Stimulated activated naive CD8-positive, alpha-beta T cell treated with anti-CD3 and anti-CD28 coated beads, Interleukin-15, amount 100 ng/mL, for 72 hours (primary cell): ENCODE measurements around the gene TBXA2R.

Source experiments
- ATAC-seq: fragments of 150-1000 bp; cut with Tn5 transposase; 2 replicates; pipeline ENCODE4 v1.10.0; 2021; ENCODE audit warnings: mild to moderate bottlenecking, moderate library complexity
- DNase-seq, 2 donors: peaks; one replicate each; pipeline ENCODE4 v3.0.0; 2021 to 2022
- H3K27ac Mint-ChIP-seq, 2 donors: one replicate each; pipeline ENCODE4 v1.8.0; 2022; ENCODE audit warnings: mild to moderate bottlenecking in 2 of 2, mixed read lengths in 2 of 2, moderate library complexity in 2 of 2
- H3K27me3 Mint-ChIP-seq: one replicate; pipeline ENCODE4 v1.8.0; 2022; ENCODE audit warnings: mixed read lengths
- H3K4me1 Mint-ChIP-seq: one replicate; pipeline ENCODE4 v1.8.0; 2022; ENCODE audit warnings: mild to moderate bottlenecking, mixed read lengths
- H3K4me3 Mint-ChIP-seq, 2 donors: one replicate each; pipeline ENCODE4 v1.8.0; 2022; ENCODE audit warnings: mild to moderate bottlenecking in 2 of 2, mixed read lengths in 2 of 2, moderate library complexity in 1 of 2
- H3K9me3 Mint-ChIP-seq, 2 donors: one replicate each; pipeline ENCODE4 v1.8.0; 2022; ENCODE audit warnings: mixed read lengths in 2 of 2

Gene TBXA2R

GRCh38 chr19:3548606-3549005 is 58.1 kb downstream of the TBXA2R start:
- H3K4me3 Mint-ChIP-seq: no peak overlapping the region
- H3K4me1 Mint-ChIP-seq: peaks cover 63% of the 10 kb centered on the region
- ATAC-seq (no peak), DNase-seq (no peak)
- no peaks in the 10 kb centered on the region for H3K27me3 Mint-ChIP-seq
- no peak overlapping the region for H3K27ac Mint-ChIP-seq
- no peaks in the 10 kb centered on the region for H3K9me3 Mint-ChIP-seq

- H3K27ac Mint-ChIP-seq: no peak overlapping the region
- no peak overlapping the region for H3K4me3 Mint-ChIP-seq
- DNase-seq (no peak), ATAC-seq (no peak)
- peaks cover 55% of the 10 kb centered on the region for H3K4me1 Mint-ChIP-seq
- no peaks in the 10 kb centered on the region for H3K9me3 Mint-ChIP-seq
- H3K27me3 Mint-ChIP-seq: no peaks in the 10 kb centered on the region
Measured at GRCh38 chr19:3547767-3548282, 58.9 kb downstream of the TBXA2R start.

GRCh38 chr19:3547301-3547731 is 59.4 kb downstream of the TBXA2R start:
- Mint-ChIP-seq H3K27me3 (no peaks in the 10 kb centered on the region), H3K9me3 (no peaks in the 10 kb centered on the region), H3K27ac (peak overlapping the region in 1 of 2 donors; percentile 83), H3K4me1 (peaks cover 50% of the 10 kb centered on the region), H3K4me3 (no peak overlapping the region)
- peak; percentile 32 for ATAC-seq
- DNase-seq: peak in 1 of 2 donors; percentile 48

GRCh38 chr19:3546119-3546518 is 60.6 kb downstream of the TBXA2R start:
- Mint-ChIP-seq H3K27ac (peak overlapping the region in 1 of 2 donors; percentile 12), H3K4me3 (no peak overlapping the region), H3K27me3 (no peaks in the 10 kb centered on the region), H3K9me3 (no peaks in the 10 kb centered on the region), H3K4me1 (peaks cover 38% of the 10 kb centered on the region)
- ATAC-seq (no peak), DNase-seq (no peak)

- ATAC-seq: no peak
- no peak for DNase-seq
- Mint-ChIP-seq H3K27ac (peak overlapping the region in 1 of 2 donors; percentile 95), H3K4me1 (peaks cover 34% of the 10 kb centered on the region), H3K4me3 (no peak overlapping the region), H3K9me3 (no peaks in the 10 kb centered on the region), H3K27me3 (no peaks in the 10 kb centered on the region)
Measured at GRCh38 chr19:3545669-3546034, 61.0 kb downstream of the TBXA2R start.

GRCh38 chr19:3544742-3545668 is 61.7 kb downstream of the TBXA2R start:
- Mint-ChIP-seq H3K4me1 (peaks cover 33% of the 10 kb centered on the region), H3K9me3 (no peaks in the 10 kb centered on the region), H3K27me3 (no peaks in the 10 kb centered on the region), H3K4me3 (no peak overlapping the region), H3K27ac (peak overlapping the region in 1 of 2 donors; percentile 82)
- ATAC-seq: peak; percentile 68
- DNase-seq: peak; percentile 79 to 81
